ENCODE data around the gene SORCS2.

GRCh38 chr4:7360806-7361205 is 168.5 kb downstream of the SORCS2 start:
- TF ChIP-seq, protein P1, sequence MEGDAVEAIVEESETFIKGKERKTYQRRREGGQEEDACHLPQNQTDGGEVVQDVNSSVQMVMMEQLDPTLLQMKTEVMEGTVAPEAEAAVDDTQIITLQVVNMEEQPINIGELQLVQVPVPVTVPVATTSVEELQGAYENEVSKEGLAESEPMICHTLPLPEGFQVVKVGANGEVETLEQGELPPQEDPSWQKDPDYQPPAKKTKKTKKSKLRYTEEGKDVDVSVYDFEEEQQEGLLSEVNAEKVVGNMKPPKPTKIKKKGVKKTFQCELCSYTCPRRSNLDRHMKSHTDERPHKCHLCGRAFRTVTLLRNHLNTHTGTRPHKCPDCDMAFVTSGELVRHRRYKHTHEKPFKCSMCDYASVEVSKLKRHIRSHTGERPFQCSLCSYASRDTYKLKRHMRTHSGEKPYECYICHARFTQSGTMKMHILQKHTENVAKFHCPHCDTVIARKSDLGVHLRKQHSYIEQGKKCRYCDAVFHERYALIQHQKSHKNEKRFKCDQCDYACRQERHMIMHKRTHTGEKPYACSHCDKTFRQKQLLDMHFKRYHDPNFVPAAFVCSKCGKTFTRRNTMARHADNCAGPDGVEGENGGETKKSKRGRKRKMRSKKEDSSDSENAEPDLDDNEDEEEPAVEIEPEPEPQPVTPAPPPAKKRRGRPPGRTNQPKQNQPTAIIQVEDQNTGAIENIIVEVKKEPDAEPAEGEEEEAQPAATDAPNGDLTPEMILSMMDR (IDR thresholded peaks at IDR 0.05; ENCODE audit: low read depth, low read length, poor library complexity, severe bottlenecking): no peak
- no peak for TF ChIP-seq EZH2phosphoT487 (IDR thresholded peaks at IDR 0.05; ENCODE audit: borderline replicate concordance, low read length)

Measured in DOHH2 (cell line).